ENCODE data around the gene HNRNPL. TPM values are rescaled to one million over a fixed set of nuclear protein-coding genes. Genes with fewer than 3 reads are reported as not detected.
A peak's percentile ranks its signal among the peaks of the same experiment; 100 is the strongest.

The HNRNPL gene
- total and polyA plus RNA-seq, 9 of the 15 experiments (the other 6 are each of a cell fraction or from before 2014, with no cell fraction given), result 39.5 to 610 (median 299) TPM

- no peak for TF ChIP-seq ZNF146 (CRISPR knock-in tag; IDR thresholded peaks at IDR 0.05; ENCODE audit: unreplicated experiment)
- TF ChIP-seq PHTF2 (CRISPR knock-in tag; IDR thresholded peaks at IDR 0.05), result no peak
- TF ChIP-seq CHD2 (IDR thresholded peaks at IDR 0.05; ENCODE audit: low read depth, low read length), result no peak
- TF ChIP-seq POLR3A (IDR thresholded peaks at IDR 0.05; ENCODE audit: borderline replicate concordance, extremely low read depth, insufficient read depth, insufficient read length), result no peak
- TF ChIP-seq HMG20A (CRISPR knock-in tag; conservative IDR thresholded peaks at IDR 0.05), result no peak
- no peak for TF ChIP-seq PHF8 (IDR thresholded peaks at IDR 0.05; ENCODE audit: borderline replicate concordance, low read length)
- no peak for TF ChIP-seq CEBPZ (IDR thresholded peaks at IDR 0.05; ENCODE audit: borderline replicate concordance, low read depth, low read length)
- no peak for TF ChIP-seq MAFG (tag; conservative IDR thresholded peaks at IDR 0.05)
- no peak for TF ChIP-seq SOX6 (IDR thresholded peaks at IDR 0.05)
- no peak for TF ChIP-seq ZNF354B (CRISPR knock-in tag; IDR thresholded peaks at IDR 0.05)
- no peak for TF ChIP-seq SP1 (CRISPR knock-in tag; IDR thresholded peaks at IDR 0.05)
- no peak for TF ChIP-seq ETS2 (tag; IDR thresholded peaks at IDR 0.05; ENCODE audit: borderline replicate concordance, poor library complexity, severe bottlenecking)
- peak; percentile 44 for TF ChIP-seq FIP1L1 (IDR thresholded peaks at IDR 0.05; ENCODE audit: low read depth, low read length, poor library complexity, severe bottlenecking)
- no peak for TF ChIP-seq NFATC3 (IDR thresholded peaks at IDR 0.05)
- TF ChIP-seq HNRNPUL1 (IDR thresholded peaks at IDR 0.05; ENCODE audit: low read length), result no peak
- TF ChIP-seq L3MBTL2 (IDR thresholded peaks at IDR 0.05), result no peak
- TF ChIP-seq, protein P1, sequence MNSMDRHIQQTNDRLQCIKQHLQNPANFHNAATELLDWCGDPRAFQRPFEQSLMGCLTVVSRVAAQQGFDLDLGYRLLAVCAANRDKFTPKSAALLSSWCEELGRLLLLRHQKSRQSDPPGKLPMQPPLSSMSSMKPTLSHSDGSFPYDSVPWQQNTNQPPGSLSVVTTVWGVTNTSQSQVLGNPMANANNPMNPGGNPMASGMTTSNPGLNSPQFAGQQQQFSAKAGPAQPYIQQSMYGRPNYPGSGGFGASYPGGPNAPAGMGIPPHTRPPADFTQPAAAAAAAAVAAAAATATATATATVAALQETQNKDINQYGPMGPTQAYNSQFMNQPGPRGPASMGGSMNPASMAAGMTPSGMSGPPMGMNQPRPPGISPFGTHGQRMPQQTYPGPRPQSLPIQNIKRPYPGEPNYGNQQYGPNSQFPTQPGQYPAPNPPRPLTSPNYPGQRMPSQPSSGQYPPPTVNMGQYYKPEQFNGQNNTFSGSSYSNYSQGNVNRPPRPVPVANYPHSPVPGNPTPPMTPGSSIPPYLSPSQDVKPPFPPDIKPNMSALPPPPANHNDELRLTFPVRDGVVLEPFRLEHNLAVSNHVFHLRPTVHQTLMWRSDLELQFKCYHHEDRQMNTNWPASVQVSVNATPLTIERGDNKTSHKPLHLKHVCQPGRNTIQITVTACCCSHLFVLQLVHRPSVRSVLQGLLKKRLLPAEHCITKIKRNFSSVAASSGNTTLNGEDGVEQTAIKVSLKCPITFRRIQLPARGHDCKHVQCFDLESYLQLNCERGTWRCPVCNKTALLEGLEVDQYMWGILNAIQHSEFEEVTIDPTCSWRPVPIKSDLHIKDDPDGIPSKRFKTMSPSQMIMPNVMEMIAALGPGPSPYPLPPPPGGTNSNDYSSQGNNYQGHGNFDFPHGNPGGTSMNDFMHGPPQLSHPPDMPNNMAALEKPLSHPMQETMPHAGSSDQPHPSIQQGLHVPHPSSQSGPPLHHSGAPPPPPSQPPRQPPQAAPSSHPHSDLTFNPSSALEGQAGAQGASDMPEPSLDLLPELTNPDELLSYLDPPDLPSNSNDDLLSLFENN (IDR thresholded peaks at IDR 0.05; ENCODE audit: low read depth in 2 of 2, low read length in 2 of 2), result no peak
- no peak for TF ChIP-seq MTF1 (CRISPR knock-in tag; IDR thresholded peaks at IDR 0.05; ENCODE audit: borderline replicate concordance)
- no peak for TF ChIP-seq E2F5 (CRISPR knock-in tag; IDR thresholded peaks at IDR 0.05)
- no peak for TF ChIP-seq HCFC1 (IDR thresholded peaks at IDR 0.05; ENCODE audit: low read depth, low read length)
- no peak for TF ChIP-seq GTF2A2 (tag; IDR thresholded peaks at IDR 0.05)
- TF ChIP-seq SAP30 (IDR thresholded peaks at IDR 0.05; ENCODE audit: borderline replicate concordance, insufficient read depth, low read depth, low read length, poor library complexity, severe bottlenecking), result no peak
These were observed 49.1 kb upstream of the HNRNPL start (continued) for GRCh38 chr19:38898788-38899446.
